Chondrocyte (in vitro differentiated cells): Measurements from ENCODE around the gene ABCA12. TPM values are rescaled to one million over a fixed set of nuclear protein-coding genes. Genes with fewer than 3 reads are reported as not detected.

Source experiments
- DNase-seq: peaks from one replicate; pipeline ENCODE4 v3.0.0; 2021; ENCODE audit warnings: mixed read lengths, low spot score
- H3K27ac Mint-ChIP-seq: one replicate; pipeline ENCODE4 v1.8.0; 2021; ENCODE audit warnings: mild to moderate bottlenecking, moderate library complexity, mixed read lengths; ENCODE audit not compliant: unreplicated experiment
- H3K27me3 Mint-ChIP-seq: 2 replicates; pipeline ENCODE4 v1.8.0; 2021; ENCODE audit warnings: low read depth, mixed read lengths
- H3K36me3 Mint-ChIP-seq: 2 replicates; pipeline ENCODE4 v1.8.0; 2021; ENCODE audit warnings: low read depth, mixed read lengths
- H3K4me1 Mint-ChIP-seq: 2 replicates; pipeline ENCODE4 v1.8.0; 2021; ENCODE audit warnings: low read depth, mild to moderate bottlenecking, mixed read lengths
- H3K4me3 Mint-ChIP-seq: one replicate; pipeline ENCODE4 v1.8.0; 2021; ENCODE audit warnings: mild to moderate bottlenecking, moderate library complexity, mixed read lengths; ENCODE audit not compliant: unreplicated experiment
- H3K9me3 Mint-ChIP-seq: 2 replicates; pipeline ENCODE4 v1.8.0; 2021; ENCODE audit warnings: low read depth, mixed read lengths
- total RNA-seq: library from RNA; stranded (reverse); gene quantifications from 3 replicates; pipeline ENCODE4 v1.2.1, GENCODE V29; 2021
- TF ChIP-seq, protein P1 (sequence below): fragments of 200-600 bp; sonication (generic); IDR thresholded peaks from 2 replicates; pipeline ENCODE4 v1.5.0; 2021; ENCODE audit warnings: antibody characterized with exemption, mild to moderate bottlenecking, moderate library complexity

Gene ABCA12
- total RNA-seq, 1 donor from 2014 or later = 0.40 TPM

DNA sequence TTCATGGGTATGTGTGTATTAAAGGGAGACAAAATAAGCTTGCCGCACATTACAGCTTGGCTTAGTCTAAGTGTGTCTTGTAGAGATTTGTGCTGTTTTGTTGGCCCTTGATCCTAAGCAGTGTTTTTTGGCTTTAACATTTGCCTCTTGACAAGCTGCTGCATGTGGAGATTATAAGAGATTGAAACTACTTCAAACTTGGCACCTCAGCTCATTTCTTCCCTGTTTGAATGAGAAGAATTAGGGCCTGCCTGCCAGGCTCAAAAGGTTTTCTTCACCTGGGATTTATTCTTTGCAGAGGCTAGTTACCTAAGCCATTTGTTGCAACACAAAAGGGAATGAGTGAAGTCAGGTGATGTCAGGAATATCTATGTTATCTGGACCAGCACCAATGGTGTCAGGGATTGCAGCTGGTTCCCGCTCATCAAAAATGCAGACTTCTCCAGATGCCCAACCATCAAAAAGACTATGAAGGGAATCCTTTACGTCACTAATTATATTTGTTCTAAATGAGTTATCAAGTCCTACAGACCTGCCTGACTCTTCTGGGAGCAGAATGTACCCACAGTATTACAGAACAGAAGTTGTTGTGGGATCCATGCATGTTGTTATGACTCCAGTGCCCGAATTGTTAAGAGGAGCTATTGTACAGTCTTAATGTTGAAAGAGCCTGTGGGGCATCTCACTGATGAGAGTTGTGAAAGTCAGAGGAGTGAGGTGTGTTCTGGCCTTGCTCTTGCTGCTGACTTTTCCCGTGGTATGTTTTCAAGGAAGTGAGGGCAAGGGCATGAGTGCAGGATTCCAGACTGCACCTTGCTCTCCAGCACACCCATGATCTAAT, 31.0 kb downstream of the ABCA12 start:
- no peaks in the 10 kb centered on the region for H3K36me3 Mint-ChIP-seq
- no peak overlapping the region for H3K4me3 Mint-ChIP-seq
- peaks cover 1% of the 10 kb centered on the region for H3K27me3 Mint-ChIP-seq

DNA sequence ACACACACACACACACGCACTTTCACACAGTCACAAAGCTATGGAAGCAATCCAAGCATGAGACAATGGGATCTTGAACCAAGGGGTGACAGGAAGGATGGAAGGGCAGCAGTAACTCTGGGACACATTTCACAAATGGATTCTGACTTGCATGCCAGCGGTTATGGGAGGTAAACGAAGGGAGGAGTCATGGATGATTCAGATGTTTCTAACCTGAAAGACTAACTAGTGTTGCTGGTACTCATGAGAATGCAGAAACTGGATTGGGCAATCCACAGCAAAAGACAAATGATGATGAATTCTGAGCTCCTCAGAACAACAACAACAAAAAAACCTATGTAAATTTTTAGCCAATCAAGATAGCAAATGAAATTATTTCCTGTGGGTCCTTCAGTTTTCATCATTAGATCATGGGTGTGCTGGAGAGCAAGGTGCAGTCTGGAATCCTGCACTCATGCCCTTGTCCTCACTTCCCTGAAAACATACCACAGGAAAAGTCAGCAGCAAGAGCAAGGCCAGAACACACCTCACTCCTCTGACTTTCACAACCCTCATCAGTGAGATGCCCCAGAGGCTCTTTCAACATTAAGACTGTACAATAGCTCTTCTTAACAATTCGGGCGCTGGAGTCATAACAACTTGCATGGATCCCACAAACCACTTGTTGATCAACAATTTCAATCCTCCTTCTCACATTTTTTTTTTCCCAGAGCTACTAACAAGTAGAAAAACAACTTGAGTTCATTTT, 32.6 kb downstream of the ABCA12 start:
- no peak for DNase-seq
- H3K4me1 Mint-ChIP-seq = no peaks in the 10 kb centered on the region
- TF ChIP-seq, protein P1, sequence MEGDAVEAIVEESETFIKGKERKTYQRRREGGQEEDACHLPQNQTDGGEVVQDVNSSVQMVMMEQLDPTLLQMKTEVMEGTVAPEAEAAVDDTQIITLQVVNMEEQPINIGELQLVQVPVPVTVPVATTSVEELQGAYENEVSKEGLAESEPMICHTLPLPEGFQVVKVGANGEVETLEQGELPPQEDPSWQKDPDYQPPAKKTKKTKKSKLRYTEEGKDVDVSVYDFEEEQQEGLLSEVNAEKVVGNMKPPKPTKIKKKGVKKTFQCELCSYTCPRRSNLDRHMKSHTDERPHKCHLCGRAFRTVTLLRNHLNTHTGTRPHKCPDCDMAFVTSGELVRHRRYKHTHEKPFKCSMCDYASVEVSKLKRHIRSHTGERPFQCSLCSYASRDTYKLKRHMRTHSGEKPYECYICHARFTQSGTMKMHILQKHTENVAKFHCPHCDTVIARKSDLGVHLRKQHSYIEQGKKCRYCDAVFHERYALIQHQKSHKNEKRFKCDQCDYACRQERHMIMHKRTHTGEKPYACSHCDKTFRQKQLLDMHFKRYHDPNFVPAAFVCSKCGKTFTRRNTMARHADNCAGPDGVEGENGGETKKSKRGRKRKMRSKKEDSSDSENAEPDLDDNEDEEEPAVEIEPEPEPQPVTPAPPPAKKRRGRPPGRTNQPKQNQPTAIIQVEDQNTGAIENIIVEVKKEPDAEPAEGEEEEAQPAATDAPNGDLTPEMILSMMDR = no peak
- H3K4me3 Mint-ChIP-seq = no peak overlapping the region
- H3K27ac Mint-ChIP-seq = no peak overlapping the region
- peaks cover 4% of the 10 kb centered on the region for H3K27me3 Mint-ChIP-seq
- H3K36me3 Mint-ChIP-seq = no peaks in the 10 kb centered on the region
- no peaks in the 10 kb centered on the region for H3K9me3 Mint-ChIP-seq

More for the DNA sequence above, 31.0 kb downstream of the ABCA12 start:
- Mint-ChIP-seq H3K4me1 (no peaks in the 10 kb centered on the region), H3K9me3 (no peaks in the 10 kb centered on the region), H3K27ac (no peak overlapping the region)
- no peak for DNase-seq
- TF ChIP-seq, protein P1 = no peak

DNA sequence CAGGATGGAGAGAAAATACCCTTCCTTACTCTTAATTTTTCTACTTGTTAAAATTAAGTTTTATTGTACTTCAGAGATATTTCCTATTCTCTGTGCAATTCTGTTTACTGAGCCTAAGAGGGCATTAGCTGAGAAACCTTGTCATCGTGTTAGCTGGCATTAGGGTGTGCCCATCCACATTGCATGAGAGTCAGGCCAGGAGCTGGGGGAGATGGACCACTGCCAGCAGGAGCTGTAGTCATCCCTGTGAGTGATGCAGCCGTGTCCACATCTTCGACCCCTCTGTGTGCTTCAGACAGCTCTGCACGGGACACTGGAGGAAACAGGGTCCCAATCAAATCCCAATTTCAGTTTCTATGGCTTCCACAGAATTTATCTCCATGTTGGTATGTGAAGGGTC, 34.2 kb downstream of the ABCA12 start:
- Mint-ChIP-seq H3K27ac (no peak overlapping the region), H3K4me3 (no peak overlapping the region), H3K27me3 (peaks cover 3% of the 10 kb centered on the region), H3K4me1 (no peaks in the 10 kb centered on the region), H3K36me3 (no peaks in the 10 kb centered on the region), H3K9me3 (no peaks in the 10 kb centered on the region)
- TF ChIP-seq, protein P1 = no peak
- no peak for DNase-seq

DNA sequence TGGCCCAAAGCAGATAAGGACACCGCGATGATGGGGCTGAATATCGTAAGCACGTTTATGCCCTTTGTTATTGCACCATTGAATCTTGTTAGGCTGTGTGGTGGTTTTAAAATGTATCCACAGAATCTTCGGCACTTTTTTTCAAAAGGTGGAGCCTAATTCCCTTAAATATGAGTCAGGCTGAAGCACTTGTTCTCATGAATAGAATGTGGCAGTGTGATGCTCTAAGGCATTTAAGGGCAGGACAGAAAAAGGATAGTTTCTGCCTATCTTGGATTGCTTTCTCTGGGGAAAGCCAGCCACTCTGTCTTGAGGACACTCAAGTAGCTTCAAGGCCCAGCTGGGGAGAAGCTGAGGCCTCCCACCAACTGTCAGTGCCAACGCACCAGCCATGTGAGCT, 39.6 kb downstream of the ABCA12 start:
- Mint-ChIP-seq H3K4me3 (no peak overlapping the region), H3K9me3 (no peaks in the 10 kb centered on the region), H3K27me3 (peaks cover 3% of the 10 kb centered on the region), H3K27ac (no peak overlapping the region), H3K4me1 (no peaks in the 10 kb centered on the region), H3K36me3 (no peaks in the 10 kb centered on the region)
- TF ChIP-seq, protein P1 = no peak
- DNase-seq = no peak

DNA sequence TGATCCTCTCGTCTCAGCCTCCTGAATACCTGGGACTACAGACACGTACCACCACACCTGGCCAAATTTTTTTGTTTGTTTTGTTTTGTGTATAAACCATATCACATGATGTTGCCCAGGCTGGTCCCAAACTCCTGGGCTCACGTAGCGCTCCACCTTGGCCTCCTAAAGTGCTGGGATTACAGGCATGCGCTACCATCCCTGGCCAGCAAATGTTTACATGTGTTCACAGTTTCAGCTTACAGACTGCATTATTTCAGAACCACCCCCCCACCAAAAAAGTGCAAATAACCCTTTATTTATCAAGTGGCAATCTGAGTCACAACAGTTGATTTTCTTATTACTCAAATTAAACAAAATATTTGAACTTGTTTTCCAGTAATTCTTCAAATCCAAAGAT, 54.3 kb downstream of the ABCA12 start:
- Mint-ChIP-seq H3K4me1 (no peaks in the 10 kb centered on the region), H3K9me3 (no peaks in the 10 kb centered on the region), H3K27ac (no peak overlapping the region)

More for the DNA sequence above, 54.3 kb downstream of the ABCA12 start:
- no peaks in the 10 kb centered on the region for H3K36me3 Mint-ChIP-seq
- peaks cover 5% of the 10 kb centered on the region for H3K27me3 Mint-ChIP-seq
- TF ChIP-seq, protein P1 = no peak
- no peak overlapping the region for H3K4me3 Mint-ChIP-seq
- DNase-seq = no peak
